ENCODE data around the gene CNGB1. TPM values are rescaled to one million over a fixed set of nuclear protein-coding genes. Genes with fewer than 3 reads are reported as not detected.

Gene CNGB1
- total RNA-seq, 1 experiment from 2014 or later = not detected

GRCh38 chr16:57846078-57846697, 124.7 kb downstream of the CNGB1 start:
- no peak for TF ChIP-seq CTCF (IDR thresholded peaks at IDR 0.05; ENCODE audit: unreplicated experiment)
- peaks cover 5% of the 10 kb centered on the region for H3K4me1 Mint-ChIP-seq (ENCODE audit: insufficient read depth, unreplicated experiment)
- H3K9me3 Mint-ChIP-seq (ENCODE audit: unreplicated experiment) = no peaks in the 10 kb centered on the region
- H3K4me3 Mint-ChIP-seq (ENCODE audit: unreplicated experiment) = no peak overlapping the region
- no peak for DNase-seq (ENCODE audit: unreplicated experiment)
- no peaks in the 10 kb centered on the region for H3K36me3 Mint-ChIP-seq (ENCODE audit: insufficient read depth, unreplicated experiment)
- no peak overlapping the region for H3K27ac Mint-ChIP-seq (ENCODE audit: low read depth, unreplicated experiment)
- BruUV-seq (replicated peaks) = no TSS peak
- POLR2A ChIA-PET = interaction anchor here (0.9 to 1.0 kb wide), 2 partner anchors 9 to 19 kb away, joined by 3 read pairs; no protein-coding TSS in a partner anchor
- CTCF ChIA-PET = interaction anchor here (0.7 to 3.0 kb wide), 2 partner anchors 17 to 300 kb away, joined by 3 to 19 read pairs; no protein-coding TSS in a partner anchor
- no peaks in the 10 kb centered on the region for H3K27me3 Mint-ChIP-seq (ENCODE audit: insufficient read depth, unreplicated experiment)
- intact Hi-C loops (cut with micrococcal nuclease) = no loop called here

GRCh38 chr16:57845115-57845514, 125.8 kb downstream of the CNGB1 start:
- BruUV-seq (replicated peaks) = no TSS peak
- Mint-ChIP-seq H3K4me3 (ENCODE audit: unreplicated experiment) (no peak overlapping the region), H3K27me3 (ENCODE audit: insufficient read depth, unreplicated experiment) (no peaks in the 10 kb centered on the region), H3K4me1 (ENCODE audit: insufficient read depth, unreplicated experiment) (peaks cover 5% of the 10 kb centered on the region), H3K9me3 (ENCODE audit: unreplicated experiment) (no peaks in the 10 kb centered on the region), H3K36me3 (ENCODE audit: insufficient read depth, unreplicated experiment) (no peaks in the 10 kb centered on the region), H3K27ac (ENCODE audit: low read depth, unreplicated experiment) (no peak overlapping the region)
- ChIA-PET CTCF (no interaction called here), POLR2A (no interaction called here)
- no peak for TF ChIP-seq CTCF (IDR thresholded peaks at IDR 0.05; ENCODE audit: unreplicated experiment)
- intact Hi-C loops (cut with micrococcal nuclease) = no loop called here
- no peak for DNase-seq (ENCODE audit: unreplicated experiment)

- Mint-ChIP-seq H3K4me3 (ENCODE audit: unreplicated experiment) (no peak overlapping the region), H3K4me1 (ENCODE audit: insufficient read depth, unreplicated experiment) (peaks cover 5% of the 10 kb centered on the region), H3K9me3 (ENCODE audit: unreplicated experiment) (no peaks in the 10 kb centered on the region), H3K27ac (ENCODE audit: low read depth, unreplicated experiment) (no peak overlapping the region), H3K27me3 (ENCODE audit: insufficient read depth, unreplicated experiment) (no peaks in the 10 kb centered on the region), H3K36me3 (ENCODE audit: insufficient read depth, unreplicated experiment) (no peaks in the 10 kb centered on the region)
- no peak for TF ChIP-seq CTCF (IDR thresholded peaks at IDR 0.05; ENCODE audit: unreplicated experiment)
- DNase-seq (ENCODE audit: unreplicated experiment) = no peak
- BruUV-seq (replicated peaks) = no TSS peak
- ChIA-PET POLR2A (no interaction called here), CTCF (interaction anchor here (0.6 kb wide), 1 partner anchor 41 kb away, joined by 3 read pairs; no protein-coding TSS in a partner anchor)
- intact Hi-C loops (cut with micrococcal nuclease) = no loop called here
Measured at GRCh38 chr16:57844416-57845030, 126.4 kb downstream of the CNGB1 start.

GRCh38 chr16:57843400-57843799, 127.5 kb downstream of the CNGB1 start:
- Mint-ChIP-seq H3K4me3 (ENCODE audit: unreplicated experiment) (no peak overlapping the region), H3K9me3 (ENCODE audit: unreplicated experiment) (no peaks in the 10 kb centered on the region), H3K27ac (ENCODE audit: low read depth, unreplicated experiment) (no peak overlapping the region), H3K27me3 (ENCODE audit: insufficient read depth, unreplicated experiment) (no peaks in the 10 kb centered on the region), H3K4me1 (ENCODE audit: insufficient read depth, unreplicated experiment) (peaks cover 5% of the 10 kb centered on the region), H3K36me3 (ENCODE audit: insufficient read depth, unreplicated experiment) (no peaks in the 10 kb centered on the region)
- intact Hi-C loops (cut with micrococcal nuclease) = no loop called here
- ChIA-PET CTCF (no interaction called here), POLR2A (no interaction called here)
- no peak for DNase-seq (ENCODE audit: unreplicated experiment)
- no TSS peak for BruUV-seq (replicated peaks)
- no peak for TF ChIP-seq CTCF (IDR thresholded peaks at IDR 0.05; ENCODE audit: unreplicated experiment)

All from MCF 10A (cell line).